HG02938 (cell line): ENCODE results near the gene KDM4D.
"Not testable (repeated sequence)": the region's sequence is repeated elsewhere in the genome, so short reads cannot be mapped to it uniquely, and the experiment has no call there.

Experiments used
- ATAC-seq: cut with Tn5 transposase; IDR thresholded peaks from one replicate; pipeline ENCODE4 v1.9.1; 2021; ENCODE audit warnings: mild to moderate bottlenecking, moderate library complexity; ENCODE audit not compliant: unreplicated experiment

KDM4D gene

DNA sequence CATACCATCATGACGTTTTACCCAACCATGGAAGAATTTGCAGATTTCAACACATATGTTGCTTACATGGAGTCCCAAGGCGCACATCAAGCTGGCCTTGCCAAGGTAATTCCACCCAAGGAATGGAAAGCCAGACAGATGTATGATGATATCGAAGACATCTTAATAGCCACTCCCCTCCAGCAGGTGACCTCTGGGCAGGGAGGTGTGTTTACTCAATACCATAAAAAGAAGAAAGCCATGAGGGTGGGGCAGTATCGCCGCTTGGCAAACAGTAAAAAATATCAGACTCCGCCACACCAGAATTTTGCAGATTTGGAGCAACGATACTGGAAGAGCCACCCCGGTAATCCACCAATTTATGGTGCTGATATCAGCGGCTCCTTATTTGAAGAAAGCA is 52.1 kb downstream of the KDM4D start:
- not testable (repeated sequence) for ATAC-seq

DNA sequence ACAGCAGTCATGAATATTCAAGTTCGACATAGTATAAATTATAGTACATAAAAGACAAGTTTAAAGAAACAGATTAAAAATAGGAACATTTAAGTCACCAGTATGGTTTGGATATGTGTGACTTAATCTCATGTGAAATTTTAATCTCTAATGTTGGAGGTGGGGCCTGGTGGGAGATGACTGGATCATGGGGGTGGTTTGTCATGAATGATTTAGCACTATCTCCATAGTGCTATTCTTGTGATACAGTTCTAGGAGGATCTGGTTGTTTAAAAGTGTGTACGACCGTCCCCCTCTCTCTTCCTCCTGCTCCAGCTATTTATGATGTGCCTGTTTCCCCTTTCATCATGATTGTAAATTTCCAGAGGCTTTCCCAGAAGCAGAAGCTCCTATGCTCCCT is 54.8 kb downstream of the KDM4D start:
- ATAC-seq: no peak

DNA sequence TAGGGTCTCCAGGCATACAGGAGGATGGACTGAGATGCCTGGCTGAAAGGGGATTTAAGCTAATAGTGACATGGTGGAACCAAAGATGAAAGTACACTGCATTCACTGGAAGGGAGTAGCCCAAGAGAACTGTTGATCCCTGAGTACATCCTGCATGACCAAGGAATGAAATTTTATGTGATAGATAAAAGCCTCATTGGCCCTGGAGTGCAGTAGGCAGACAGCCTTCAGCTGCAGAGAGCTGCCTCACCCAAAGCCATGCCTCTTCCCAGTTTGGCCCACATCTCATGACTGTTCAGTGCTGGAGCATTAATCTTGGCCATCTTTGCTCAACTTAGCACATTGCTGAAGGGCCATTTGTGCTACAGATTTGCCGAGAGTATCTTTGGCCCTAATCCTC is 59.5 kb downstream of the KDM4D start:
- no peak for ATAC-seq

DNA sequence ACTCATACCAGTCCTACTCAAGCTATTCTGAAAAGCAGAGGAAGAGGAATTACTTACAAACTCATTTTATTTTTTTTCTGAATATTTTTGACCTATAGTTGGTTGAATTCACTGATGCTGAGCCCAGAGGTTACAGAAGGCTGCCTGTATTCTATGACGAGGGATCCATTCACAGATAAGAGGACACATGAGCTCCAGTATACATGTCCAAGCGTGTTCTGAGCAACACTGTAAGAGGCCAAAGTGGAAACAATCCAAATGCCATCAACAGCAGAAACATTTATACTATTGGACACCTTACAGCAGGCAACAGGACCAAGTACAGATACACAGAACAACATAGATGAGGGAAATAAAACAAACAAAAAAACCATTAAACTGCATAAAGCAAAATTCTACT is 61.8 kb downstream of the KDM4D start:
- no peak for ATAC-seq

DNA sequence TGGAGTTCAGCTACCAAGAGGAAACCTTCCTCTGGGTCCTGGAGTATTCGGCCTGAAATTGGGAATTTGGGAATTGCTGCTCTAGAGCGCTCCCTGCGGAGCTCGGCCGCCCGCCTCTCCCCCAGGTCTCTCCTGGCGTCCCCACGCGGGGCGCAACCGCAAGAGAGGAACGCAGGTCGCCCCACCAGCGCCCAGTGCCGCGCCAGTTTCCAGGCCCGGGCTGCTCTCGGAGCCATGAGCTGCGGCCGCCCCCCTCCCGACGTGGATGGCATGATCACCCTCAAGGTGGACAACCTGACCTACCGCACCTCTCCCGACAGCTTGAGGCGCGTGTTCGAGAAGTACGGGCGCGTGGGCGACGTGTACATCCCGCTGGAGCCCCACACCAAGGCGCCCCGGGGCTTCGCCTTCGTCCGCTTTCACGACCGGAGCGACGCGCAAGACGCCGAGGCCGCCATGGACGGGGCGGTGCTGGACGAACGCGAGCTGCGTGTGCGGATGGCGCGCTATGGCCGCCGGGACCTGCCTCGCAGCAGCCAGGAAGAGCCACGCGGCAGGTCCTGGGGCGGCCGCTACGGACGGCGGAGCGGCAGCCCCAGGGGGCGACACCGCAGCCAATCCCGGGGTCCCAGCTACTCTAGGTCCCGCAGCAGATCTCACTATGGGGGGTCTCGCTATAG is 64.0 kb downstream of the KDM4D start:
- not testable (repeated sequence) for ATAC-seq

DNA sequence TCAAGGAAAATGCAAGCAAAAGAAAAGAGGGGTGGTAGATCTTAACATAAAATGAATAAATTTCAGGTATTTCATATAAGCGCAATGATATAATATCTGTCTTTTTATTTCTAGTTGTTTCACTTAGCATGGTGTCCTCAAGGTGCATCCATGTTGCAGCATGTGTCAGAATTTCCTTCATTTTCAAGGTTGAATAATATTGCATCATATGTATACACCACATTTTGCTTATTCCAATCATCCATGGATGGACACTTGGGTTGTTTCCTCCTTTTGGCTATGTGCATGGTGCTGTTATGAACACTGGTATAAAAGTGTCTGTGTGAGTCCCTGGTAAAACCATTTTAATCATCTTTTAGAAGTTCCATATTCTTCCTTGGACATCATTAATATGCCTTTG is 68.7 kb downstream of the KDM4D start:
- no peak for ATAC-seq

DNA sequence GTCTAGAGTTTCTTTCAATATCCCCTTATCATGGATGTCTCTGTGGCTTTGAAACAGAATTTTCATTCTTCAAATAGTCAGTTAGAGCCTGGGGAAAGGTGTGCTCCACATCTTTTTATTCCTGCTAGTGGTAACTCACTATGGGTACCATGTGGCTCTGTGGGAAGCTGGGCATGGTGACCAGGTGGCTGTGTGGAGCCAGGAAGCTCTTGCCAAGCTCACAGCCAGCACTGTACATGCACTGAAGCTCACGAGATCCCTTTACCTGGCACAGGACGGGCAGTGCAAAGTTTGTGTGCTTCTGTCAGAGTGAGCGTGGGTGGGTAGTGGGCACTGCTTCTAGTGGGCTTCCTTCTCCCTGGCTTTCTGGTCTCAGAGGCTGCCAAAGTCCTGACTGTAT is 69.4 kb downstream of the KDM4D start:
- ATAC-seq: no peak

DNA sequence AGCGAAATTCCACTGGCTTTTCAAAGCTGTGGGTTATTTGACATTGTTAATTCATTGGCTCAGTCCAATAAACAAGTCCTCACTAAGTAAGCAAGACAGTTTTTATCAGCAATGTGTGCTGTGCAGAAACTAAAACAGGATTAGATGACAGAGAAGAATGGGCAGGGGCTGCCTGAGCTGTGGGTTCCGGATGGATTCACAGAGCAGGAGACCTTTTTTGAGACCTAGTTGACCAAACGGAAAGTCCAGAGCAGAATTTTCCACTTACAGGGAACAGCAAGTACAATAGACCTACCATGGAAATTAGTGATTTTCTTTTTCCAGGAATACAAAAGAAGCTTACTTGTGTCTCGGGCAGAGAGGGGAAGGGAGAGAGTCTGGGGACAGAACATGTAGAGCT is 70.5 kb downstream of the KDM4D start:
- ATAC-seq: no peak

DNA sequence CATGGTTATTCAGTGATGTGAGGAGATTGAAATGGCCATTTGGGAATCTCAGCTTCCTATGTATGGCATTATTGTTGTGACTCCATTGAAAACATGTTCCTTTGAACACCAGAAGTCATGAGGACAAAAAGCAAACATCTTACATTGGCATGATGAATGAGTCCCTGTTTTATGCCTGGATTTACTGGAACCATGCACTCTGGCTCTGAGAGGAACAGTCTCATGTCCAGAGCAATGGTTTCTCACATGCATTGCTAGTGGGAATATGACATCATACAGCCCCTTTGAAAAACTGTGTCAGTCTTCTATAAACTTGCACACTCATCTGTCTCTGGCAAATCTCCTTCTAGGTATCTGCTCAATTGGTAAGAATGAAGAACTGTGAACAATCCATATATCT is 72.3 kb downstream of the KDM4D start:
- ATAC-seq: no peak
